Fibroblast of the aortic adventitia (primary cell): Measurements from ENCODE around the gene CBFA2T2. TPM values are rescaled to one million over a fixed set of nuclear protein-coding genes. Genes with fewer than 3 reads are reported as not detected.

ENCODE experiments used
- DNase-seq: peaks from one replicate; pipeline ENCODE4 v3.0.0-alpha.2; 2010; ENCODE audit warnings: low read depth
- H3K4me3 ChIP-seq: 2 replicates; pipeline ENCODE4 v1.5.1; 2011; ENCODE audit warnings: low read depth, mild to moderate bottlenecking, control low read depth, low read length, moderate library complexity
- CTCF ChIP-seq: IDR thresholded peaks from 2 replicates; pipeline ENCODE4 v1.5.1; 2011; ENCODE audit warnings: mild to moderate bottlenecking, low read length, control low read depth, inconsistent platforms; ENCODE audit not compliant: insufficient read depth
- total RNA-seq: library from RNA; depleted of rRNA; stranded (reverse); fragments of >200 nt; gene quantifications from 2 replicates; pipeline ENCODE4 v1.2.3, GENCODE V29; 2012; ENCODE audit warnings: low replicate concordance

CBFA2T2 gene
- total RNA-seq, 1 donor, result 11.7 TPM

- H3K4me3 ChIP-seq, result peak overlapping the region; percentile 68
- peak; percentile 28 for DNase-seq
- TF ChIP-seq CTCF, result no peak
These were observed 185.5 kb downstream of the CBFA2T2 start for GRCh38 chr20:33675136-33675959.

GRCh38 chr20:33676121-33676520 lies 186.2 kb downstream of the CBFA2T2 start:
- H3K4me3 ChIP-seq, result no peak overlapping the region
- DNase-seq, result no peak
- no peak for TF ChIP-seq CTCF

- DNase-seq, result no peak
These were observed 187.1 kb downstream of the CBFA2T2 start for GRCh38 chr20:33676652-33677645.

GRCh38 chr20:33677991-33678702 lies 188.3 kb downstream of the CBFA2T2 start:
- TF ChIP-seq CTCF, result no peak
- no peak for DNase-seq
- H3K4me3 ChIP-seq, result no peak overlapping the region

More at GRCh38 chr20:33676652-33677645, 187.1 kb downstream of the CBFA2T2 start:
- no peak overlapping the region for H3K4me3 ChIP-seq
- TF ChIP-seq CTCF, result no peak

GRCh38 chr20:33679758-33680485 lies 190.0 kb downstream of the CBFA2T2 start:
- no peak overlapping the region for H3K4me3 ChIP-seq
- TF ChIP-seq CTCF, result no peak
- no peak for DNase-seq

GRCh38 chr20:33680686-33681085 lies 190.8 kb downstream of the CBFA2T2 start:
- no peak overlapping the region for H3K4me3 ChIP-seq
- peak; percentile 78 for DNase-seq
- no peak for TF ChIP-seq CTCF
